ENCODE results near the gene PAPOLA. TPM values are rescaled to one million over a fixed set of nuclear protein-coding genes. Genes with fewer than 3 reads are reported as not detected.
"Not testable (repeated sequence)": the region's sequence is repeated elsewhere in the genome, so short reads cannot be mapped to it uniquely, and the experiment has no call there.

PAPOLA gene
- 100 to 1,000 TPM; 127 to 153 TPM for total RNA-seq
- long read RNA-seq, donor 1, full-length matches to known transcripts, result 19 of 37 reads
- long read RNA-seq, donor 1, partial matches to known transcripts, result 12 of 37 reads
- long read RNA-seq, donor 1, other reads (novel, unspliced or antisense), result 6 of 37 reads
- long read RNA-seq, donor 2, full-length matches to known transcripts, result 80 of 123 reads
- long read RNA-seq, donor 2, partial matches to known transcripts, result 34 of 123 reads
- long read RNA-seq, donor 2, other reads (novel, unspliced or antisense), result 9 of 123 reads

- intact Hi-C loops (cut with DNase I), result no loop called here
- peak; percentile 99 for DNase-seq (ENCODE audit: low spot score)
Measured at GRCh38 chr14:96501740-96502620, at the start of gene PAPOLA. Gene PAPOLA, plus strand, starts transcription at chr14:96502382. Its CDS starts 211 bp downstream, at chr14:96502593.

DNA sequence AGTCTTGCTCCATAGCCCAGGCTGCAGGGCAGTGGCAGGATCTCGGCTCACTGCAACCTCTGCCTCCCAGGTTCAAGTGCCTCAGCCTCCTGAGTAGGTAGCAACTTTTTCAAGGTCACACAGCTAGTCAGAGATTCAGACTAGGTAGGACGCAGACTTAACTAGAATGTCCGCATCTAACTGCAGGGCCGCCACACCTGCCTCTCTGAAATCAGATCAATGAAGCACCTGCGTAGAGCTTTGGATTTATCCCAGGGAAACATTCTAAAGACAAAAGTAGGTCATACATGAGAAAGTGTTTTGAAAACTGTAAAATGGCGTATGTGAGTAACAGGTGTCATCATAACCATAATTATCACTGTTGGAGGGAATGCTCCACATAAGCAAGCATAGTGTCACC lies 49.5 kb upstream of the PAPOLA start:
- no peak for DNase-seq (ENCODE audit: low spot score)
- intact Hi-C loops (cut with DNase I), result no loop called here

DNA sequence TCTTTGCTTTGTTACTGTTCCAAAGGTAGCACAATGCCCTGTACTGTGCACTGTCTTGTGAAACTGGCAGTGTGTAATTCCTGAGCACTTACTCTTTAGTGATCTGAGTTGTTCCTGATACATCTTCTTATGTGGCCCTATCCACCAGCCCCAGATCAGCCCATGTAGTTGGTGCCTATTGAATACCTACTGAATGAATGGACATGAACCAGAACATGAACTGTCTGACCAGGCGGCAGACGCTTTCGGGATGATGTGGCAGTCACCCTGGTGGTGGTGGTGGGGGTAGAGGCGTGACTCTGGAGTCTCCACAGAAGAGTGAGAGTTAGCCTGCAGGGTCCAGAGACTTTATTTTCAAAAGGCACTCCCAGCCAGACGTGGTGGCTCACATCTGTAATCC lies 46.6 kb upstream of the PAPOLA start:
- intact Hi-C loops (cut with DNase I), result no loop called here
- DNase-seq (ENCODE audit: low spot score), result no peak

DNA sequence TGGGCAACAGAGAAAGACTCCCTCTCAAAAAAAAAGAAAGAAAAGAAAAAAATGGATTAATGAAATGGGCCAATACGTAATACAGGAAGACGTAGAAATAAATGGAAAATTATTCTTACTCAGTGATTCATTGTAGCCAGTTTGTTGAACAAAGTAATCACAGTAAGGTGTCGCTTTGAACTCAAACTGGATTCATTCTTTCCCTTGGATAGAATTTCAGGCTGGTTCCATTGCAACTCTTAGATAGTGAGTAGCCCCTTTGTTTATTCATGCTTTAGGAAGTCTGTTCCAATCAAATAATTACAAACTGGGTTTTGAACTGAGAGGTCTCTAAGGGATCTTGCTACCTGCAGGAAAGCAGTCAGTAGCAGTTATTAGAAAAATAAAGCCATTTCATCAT lies 42.3 kb upstream of the PAPOLA start:
- intact Hi-C loops (cut with DNase I), result no loop called here
- DNase-seq (ENCODE audit: low spot score), result no peak

GRCh38 chr14:96461950-96462798 lies 40.0 kb upstream of the PAPOLA start:
- intact Hi-C loops (cut with DNase I), result no loop called here
- DNase-seq (ENCODE audit: low spot score), result no peak

DNA sequence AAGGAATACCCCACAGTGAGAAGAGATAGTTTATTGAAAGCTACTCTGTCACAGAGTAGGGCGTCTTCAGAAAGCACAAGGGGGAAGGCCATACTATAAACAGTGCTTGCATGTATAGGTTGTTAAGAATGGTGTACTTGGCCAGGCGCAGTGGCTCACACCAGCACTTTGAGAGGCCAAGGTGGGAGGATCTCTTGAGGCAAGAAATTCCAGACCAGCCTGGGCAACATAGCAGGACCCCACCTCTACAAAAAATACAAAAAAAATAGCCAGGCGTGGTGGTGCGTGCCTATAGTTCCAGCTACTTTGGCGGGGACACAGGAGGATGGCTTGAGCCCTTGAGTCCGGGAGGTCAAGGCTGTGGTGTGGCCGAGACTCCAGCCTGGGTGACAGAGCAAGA lies 38.0 kb upstream of the PAPOLA start:
- no peak for DNase-seq (ENCODE audit: low spot score)
- intact Hi-C loops (cut with DNase I), result no loop called here

DNA sequence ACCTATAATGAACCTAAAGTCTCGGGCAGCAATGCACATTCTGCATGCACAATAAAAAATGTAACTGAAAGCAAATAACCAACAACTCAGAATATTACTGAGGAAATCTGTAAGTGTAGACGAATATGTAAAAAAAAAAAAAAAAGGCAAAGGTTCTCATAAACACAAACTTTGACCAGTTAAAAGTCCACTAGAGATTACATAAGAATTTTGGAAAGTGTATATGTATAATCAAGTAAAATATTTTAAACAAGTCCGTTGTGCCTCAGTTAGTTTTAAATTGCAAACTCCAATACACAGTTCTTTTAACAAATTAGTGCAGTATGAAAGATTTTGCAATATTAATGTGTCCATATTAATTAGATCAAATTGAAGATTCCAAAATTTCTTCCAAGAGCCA lies 35.3 kb upstream of the PAPOLA start:
- DNase-seq (ENCODE audit: low spot score), result no peak
- intact Hi-C loops (cut with DNase I), result no loop called here

DNA sequence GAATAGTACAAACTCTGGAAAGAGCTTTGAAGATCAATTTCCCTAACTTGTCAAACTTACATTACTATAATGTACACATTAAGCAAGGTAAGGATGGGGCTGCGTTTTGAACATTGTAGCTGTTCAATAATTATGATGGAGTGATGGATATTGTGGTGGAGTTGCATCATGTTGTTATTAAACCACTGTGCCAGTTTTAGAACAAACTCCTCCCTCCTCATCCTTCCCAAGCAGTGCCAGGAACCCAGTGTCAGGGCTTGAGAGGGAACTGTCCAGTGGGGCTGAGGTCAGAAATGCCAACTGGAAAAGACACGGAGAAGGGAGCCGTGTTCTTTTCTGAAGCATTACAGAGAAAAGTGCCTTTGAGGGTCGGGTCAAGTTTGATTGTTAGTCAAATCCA lies 31.9 kb upstream of the PAPOLA start:
- intact Hi-C loops (cut with DNase I), result loop anchor here in 1 of 2 donors (5.0 kb wide), 1 partner anchor 1912 kb away; no protein-coding TSS in a partner anchor
- no peak for DNase-seq (ENCODE audit: low spot score)

DNA sequence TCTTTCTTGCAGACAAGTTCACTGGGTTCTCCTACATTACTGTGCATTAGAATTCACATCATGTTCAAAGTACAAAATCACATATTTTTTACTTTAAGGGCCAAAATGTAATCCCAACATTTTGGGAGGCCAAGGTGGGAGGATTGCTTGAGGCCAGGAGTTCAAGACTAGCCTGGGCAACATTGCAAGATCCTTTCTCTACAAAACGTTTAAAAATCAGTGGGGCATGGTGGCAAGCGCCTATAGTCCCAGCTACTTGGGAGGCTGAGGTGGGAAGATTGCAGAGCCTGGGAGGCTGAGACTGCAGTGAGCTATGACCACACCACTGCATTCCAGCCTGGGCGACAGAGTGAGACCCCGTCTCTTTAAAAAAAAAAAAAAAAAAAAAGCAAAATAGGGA lies 31.2 kb upstream of the PAPOLA start:
- intact Hi-C loops (cut with DNase I), result loop anchor here in 1 of 2 donors (5.0 kb wide), 1 partner anchor 1911 kb away; no protein-coding TSS in a partner anchor
- not testable (repeated sequence) for DNase-seq (ENCODE audit: low spot score)

GRCh38 chr14:96478119-96478518 lies 24.1 kb upstream of the PAPOLA start:
- DNase-seq (ENCODE audit: low spot score), result no peak
- intact Hi-C loops (cut with DNase I), result no loop called here

GRCh38 chr14:96479435-96480146 lies 22.6 kb upstream of the PAPOLA start:
- intact Hi-C loops (cut with DNase I), result no loop called here
- DNase-seq (ENCODE audit: low spot score), result no peak

DNA sequence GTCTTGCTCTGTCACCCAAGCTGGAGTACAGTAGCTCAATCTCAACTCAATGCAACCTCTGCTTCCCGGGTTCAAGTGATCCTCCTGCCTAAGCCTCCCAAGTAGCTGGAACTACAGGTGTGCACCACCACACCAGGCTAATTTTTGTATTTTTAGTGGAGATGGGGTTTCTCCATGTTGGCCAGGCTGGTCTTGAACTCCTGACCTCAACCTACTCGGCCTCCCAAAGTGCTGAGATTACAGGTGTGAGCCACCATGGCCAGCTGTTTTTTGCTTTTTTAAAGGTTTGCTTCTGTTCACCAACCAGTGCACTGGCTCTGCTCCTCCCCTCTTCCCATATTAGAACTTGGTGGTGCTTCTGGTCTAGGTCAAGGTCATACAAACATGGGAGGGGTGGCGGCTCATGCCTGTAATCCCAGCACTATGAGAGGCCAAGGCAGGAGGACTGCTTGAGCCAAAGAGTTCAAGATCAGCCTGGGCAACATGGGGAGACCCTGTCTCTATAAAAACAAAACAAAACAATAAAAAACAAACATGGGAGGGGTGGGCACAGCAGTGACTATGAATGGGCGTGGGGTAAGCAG lies 20.4 kb upstream of the PAPOLA start:
- no peak for DNase-seq (ENCODE audit: low spot score)
- intact Hi-C loops (cut with DNase I), result no loop called here

DNA sequence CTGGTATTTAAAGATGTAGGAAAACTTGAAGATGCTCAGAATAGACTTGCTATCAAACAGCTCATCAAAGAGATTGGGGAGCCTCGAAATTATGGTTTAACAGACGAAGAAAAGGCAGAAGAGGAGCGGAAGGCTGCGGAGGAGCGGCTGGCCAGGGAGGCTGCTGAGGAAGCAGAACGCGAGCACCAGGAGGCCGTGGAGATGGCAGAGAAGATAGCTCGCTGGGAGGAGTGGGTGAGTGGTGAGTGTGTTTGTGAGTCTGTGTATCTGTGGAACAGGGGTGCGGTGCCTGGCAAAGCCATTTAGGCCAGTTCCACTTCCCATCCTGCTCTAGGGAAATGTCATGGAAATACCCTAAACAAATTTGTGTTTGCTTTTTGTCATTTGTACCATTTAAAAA lies 19.2 kb upstream of the PAPOLA start:
- DNase-seq (ENCODE audit: low spot score), result no peak
- intact Hi-C loops (cut with DNase I), result no loop called here

- intact Hi-C loops (cut with DNase I), result no loop called here
- DNase-seq (ENCODE audit: low spot score), result no peak
Measured at GRCh38 chr14:96484399-96484798, 17.8 kb upstream of the PAPOLA start.

DNA sequence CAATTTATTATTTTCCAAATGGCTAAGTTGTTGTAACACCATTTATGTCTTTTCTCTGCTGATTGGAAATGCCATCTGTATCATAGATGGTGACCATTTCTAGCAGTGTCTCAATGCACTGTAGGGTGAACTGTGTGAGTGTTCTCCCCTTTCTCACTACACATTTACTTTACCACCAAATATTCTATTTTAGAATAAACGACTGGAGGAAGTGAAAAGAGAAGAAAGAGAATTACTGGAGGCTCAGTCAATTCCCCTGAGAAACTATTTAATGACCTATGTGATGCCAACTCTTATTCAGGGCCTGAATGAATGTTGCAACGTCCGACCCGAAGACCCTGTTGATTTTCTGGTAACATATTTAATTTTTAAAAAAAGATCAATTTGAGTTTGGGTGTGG lies 15.5 kb upstream of the PAPOLA start:
- intact Hi-C loops (cut with DNase I), result no loop called here
- DNase-seq (ENCODE audit: low spot score), result no peak

GRCh38 chr14:96489327-96489726 lies 12.9 kb upstream of the PAPOLA start:
- intact Hi-C loops (cut with DNase I), result no loop called here

GRCh38 chr14:96493178-96493577 lies 9.0 kb upstream of the PAPOLA start:
- no peak for DNase-seq (ENCODE audit: low spot score)
- intact Hi-C loops (cut with DNase I), result no loop called here

More at GRCh38 chr14:96489327-96489726, 12.9 kb upstream of the PAPOLA start:
- DNase-seq (ENCODE audit: low spot score), result no peak

DNA sequence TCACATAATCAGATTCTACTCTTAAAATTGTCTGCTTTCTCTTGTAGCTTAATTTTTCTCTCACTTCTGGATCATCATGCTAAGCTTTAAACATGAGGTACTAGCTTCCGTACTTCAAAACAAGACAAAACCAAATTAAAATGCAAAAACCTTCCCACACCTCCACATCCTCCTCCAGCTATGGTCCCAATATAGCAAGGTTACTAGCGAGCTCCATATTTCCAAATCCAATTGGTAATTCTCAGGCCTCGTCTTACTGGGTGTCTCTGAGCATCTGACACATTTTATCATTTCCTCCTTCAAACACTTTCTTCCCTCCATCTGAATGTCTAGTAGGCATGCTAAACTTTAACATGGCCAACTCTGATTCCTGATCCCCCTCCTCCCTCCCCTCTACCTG lies 7.9 kb upstream of the PAPOLA start:
- intact Hi-C loops (cut with DNase I), result no loop called here

DNA sequence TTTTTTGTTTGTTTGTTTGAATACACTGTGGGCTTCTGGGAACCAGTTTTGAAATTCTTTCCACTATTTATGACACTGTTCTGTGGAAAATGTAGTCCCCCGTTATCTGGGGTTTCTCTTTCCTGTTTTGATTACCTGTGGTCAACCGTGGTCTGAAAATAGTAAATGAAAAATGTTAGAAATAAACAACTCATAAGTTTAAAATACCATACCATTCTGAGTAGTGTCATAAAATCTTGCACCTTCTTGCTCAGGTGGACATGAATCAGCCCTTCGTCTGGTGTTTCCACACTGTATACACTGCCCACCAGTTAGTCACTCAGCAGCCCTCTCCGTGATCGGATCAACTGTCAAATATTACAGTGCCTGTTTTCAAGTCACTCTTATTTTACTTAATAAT lies 5.1 kb upstream of the PAPOLA start:
- DNase-seq (ENCODE audit: low spot score), result no peak
- intact Hi-C loops (cut with DNase I), result no loop called here

More for the DNA sequence above, 7.9 kb upstream of the PAPOLA start:
- no peak for DNase-seq (ENCODE audit: low spot score)
